Vagina (tissue), 2 donors: ENCODE results near the gene PGAM5.
"Not testable (repeated sequence)": the region's sequence is repeated elsewhere in the genome, so short reads cannot be mapped to it uniquely, and the experiment has no call there.

Source experiments
- CTCF ChIP-seq, 3 experiments: fragments of 450-650 bp in 2 of 3; fragments of 200-600 bp in 1 of 3; sonication (generic) in 1 of 3; IDR thresholded peaks; one replicate each; pipeline ENCODE4 v1.5.1; 2017 to 2019; ENCODE audit warnings: antibody characterized with exemption in 3 of 3, mild to moderate bottlenecking in 2 of 3, moderate library complexity in 2 of 3
- POLR2A ChIP-seq, 2 donors: fragments of 450-650 bp; IDR thresholded peaks; one replicate each; pipeline ENCODE4 v1.6.1; 2017; ENCODE audit warnings: antibody characterized with exemption in 2 of 2, mild to moderate bottlenecking in 2 of 2, moderate library complexity in 2 of 2
- POLR2AphosphoS5 ChIP-seq, 2 donors: sonication (generic); formaldehyde crosslinking; IDR thresholded peaks; one replicate each; pipeline ENCODE4 v1.9.0; 2017; ENCODE audit warnings: antibody characterized with exemption in 2 of 2, mild to moderate bottlenecking in 2 of 2, low read depth in 1 of 2; ENCODE audit not compliant: insufficient read depth in 1 of 2

- TF ChIP-seq CTCF (IDR thresholded peaks at IDR 0.05); POLR2A (IDR thresholded peaks at IDR 0.05); POLR2AphosphoS5 (IDR thresholded peaks at IDR 0.05; ENCODE audit: insufficient read depth in 1 of 2, low read depth in 1 of 2): not testable (repeated sequence)
These were observed 15.8 kb upstream of the PGAM5 start for GRCh38 chr12:132694888-132695287.
